Panc1 (cell line): Measurements from ENCODE around the gene HLA-DPB1. TPM values are rescaled to one million over a fixed set of nuclear protein-coding genes. Genes with fewer than 3 reads are reported as not detected.

Source experiments
- ATAC-seq: fragments of 200-7000 bp; cut with Tn5 transposase; 2 replicates; pipeline ENCODE4 v1.9.1; 2020; ENCODE audit warnings: mild to moderate bottlenecking, moderate library complexity
- BruUV-seq: library from RNA; stranded (reverse); fragments of 400-500 nt; replicated peaks from 2 replicates; lab custom pipeline; 2021; lab: Mats Ljungman, UMichigan
- CTCF ChIA-PET: fragments of 300-600 bp; sonication (Branson Sonifier 250); formaldehyde crosslinking; loops from one replicate; lab custom pipeline; 2022; ENCODE audit warnings: antibody characterized with exemption; lab: Charles Lee
- POLR2A ChIA-PET: fragments of 300-600 bp; sonication (Branson Sonifier 250); formaldehyde crosslinking; loops from one replicate; lab custom pipeline; 2022; ENCODE audit warnings: antibody characterized with exemption; lab: Charles Lee
- DNase-seq: peaks from one replicate; pipeline ENCODE4 v3.0.0-alpha.2; 2010; ENCODE audit warnings: low read depth, low spot score
- H3K27ac ChIP-seq: 2 replicates; pipeline ENCODE4 v1.5.1; 2011; ENCODE audit warnings: mild to moderate bottlenecking, low read length, inconsistent platforms
- H3K27me3 ChIP-seq: fragments of 200-500 bp; sonication (Bioruptor generic); 2 replicates; pipeline ENCODE4 v1.6.0; 2014; ENCODE audit warnings: low read length, inconsistent platforms; ENCODE audit not compliant: control insufficient read depth, insufficient read depth
- H3K36me3 ChIP-seq: fragments of 200-500 bp; sonication (Bioruptor generic); 2 replicates; pipeline ENCODE4 v1.5.1; 2014; ENCODE audit warnings: inconsistent platforms, mild to moderate bottlenecking, low read length, moderate library complexity; ENCODE audit not compliant: control insufficient read depth, insufficient read depth
- H3K4me1 ChIP-seq: 2 replicates; pipeline ENCODE4 v1.5.1; 2011; ENCODE audit warnings: inconsistent platforms, mild to moderate bottlenecking, low read length, moderate library complexity; ENCODE audit not compliant: control insufficient read depth, insufficient read depth
- H3K4me3 ChIP-seq, 2 experiments: 2 replicates each; pipeline ENCODE4 v1.5.1; 2011 to 2012; ENCODE audit warnings: low read depth in 2 of 2, low read length in 2 of 2, mild to moderate bottlenecking in 2 of 2, inconsistent platforms in 1 of 2, moderate library complexity in 1 of 2
- H3K9me3 ChIP-seq: fragments of 200-500 bp; sonication (Bioruptor generic); 2 replicates; pipeline ENCODE4 v1.5.1; 2014; ENCODE audit warnings: low read depth, mild to moderate bottlenecking, inconsistent platforms, low read length, moderate library complexity; ENCODE audit not compliant: control insufficient read depth, insufficient read depth
- CTCF ChIP-seq: fragments of 450-650 bp; IDR thresholded peaks from 2 replicates; pipeline ENCODE4 v1.5.1; 2017; ENCODE audit warnings: mild to moderate bottlenecking
- POLR2AphosphoS5 ChIP-seq: IDR thresholded peaks from 2 replicates; pipeline ENCODE4 v1.6.1; 2012; ENCODE audit warnings: mild to moderate bottlenecking, low read depth, low read length, moderate library complexity
- REST ChIP-seq, 2 experiments: IDR thresholded peaks; 2 replicates each; pipeline ENCODE4 v1.6.1; 2011 to 2012; ENCODE audit warnings: low read depth in 2 of 2, control low read depth in 1 of 2, low read length in 1 of 2, mild to moderate bottlenecking in 1 of 2, moderate library complexity in 1 of 2; ENCODE audit not compliant: insufficient read depth in 1 of 2
- SIN3A ChIP-seq: IDR thresholded peaks from 2 replicates; pipeline ENCODE4 v1.6.1; 2012; ENCODE audit warnings: low read depth, mild to moderate bottlenecking, low read length, moderate library complexity, borderline replicate concordance; ENCODE audit not compliant: insufficient read depth
- TCF7L2 ChIP-seq: IDR thresholded peaks from 2 replicates; pipeline ENCODE4 v1.6.1; 2011; ENCODE audit warnings: mild to moderate bottlenecking, low read depth, low read length, inconsistent platforms
- in situ Hi-C: cut with HindIII; loops from 2 replicates; pipeline ENCODE4 v1.10.0; 2016; ENCODE audit warnings: low sequenced_read_pairs, low pct_unique_long_range_greater_than_20kb
- intact Hi-C: fragments of 100-400 bp; cut with micrococcal nuclease; formaldehyde crosslinking; loops from one replicate; pipeline ENCODE4 v1.10.0; 2022; ENCODE audit not compliant: unreplicated experiment
- total RNA-seq: library from RNA; stranded (reverse); gene quantifications from one replicate; pipeline ENCODE4 v1.2.1, GENCODE V29; 2021; ENCODE audit not compliant: unreplicated experiment

The HLA-DPB1 gene
- total RNA-seq, 1 experiment from 2014 or later, result 0.64 TPM

- H3K4me1 ChIP-seq, result no peaks in the 10 kb centered on the region
- DNase-seq (no peak), ATAC-seq (no peak)
- TF ChIP-seq REST (IDR thresholded peaks at IDR 0.05; ENCODE audit: insufficient read depth in 1 of 2, low read depth in 2 of 2, low read length in 1 of 2), result no peak
- no peak for TF ChIP-seq POLR2AphosphoS5
- no peak for TF ChIP-seq CTCF
- TF ChIP-seq TCF7L2, result no peak
- TF ChIP-seq SIN3A, result no peak
- no TSS peak for BruUV-seq
- no peaks in the 10 kb centered on the region for H3K9me3 ChIP-seq
- H3K27ac ChIP-seq, result no peak overlapping the region
- H3K27me3 ChIP-seq, result peaks cover 18% of the 10 kb centered on the region
- POLR2A ChIA-PET, result interaction anchor here (0.6 kb wide), 1 partner anchor 176 kb away, joined by 4 read pairs; no protein-coding TSS in a partner anchor
- no peaks in the 10 kb centered on the region for H3K36me3 ChIP-seq
- CTCF ChIA-PET, result no interaction called here
- intact Hi-C loops, result no loop called here
- in situ Hi-C loops, result no loop called here
- no peak overlapping the region for H3K4me3 ChIP-seq
Measured at GRCh38 chr6:33036535-33036934, 39.3 kb upstream of the HLA-DPB1 start.

- Histone ChIP-seq H3K36me3 (no peaks in the 10 kb centered on the region), H3K27ac (no peak overlapping the region), H3K27me3 (0 out of 2 replicates have a peak, but pooled peaks cover 6% of the 10 kb centered on the region), H3K4me3 (no peak overlapping the region), H3K4me1 (no peaks in the 10 kb centered on the region), H3K9me3 (no peaks in the 10 kb centered on the region)
- ATAC-seq, result no peak
- in situ Hi-C loops (no loop called here), intact Hi-C loops (no loop called here)
- TF ChIP-seq REST (IDR thresholded peaks at IDR 0.05; ENCODE audit: insufficient read depth in 1 of 2, low read depth in 2 of 2, low read length in 1 of 2) (no peak), TCF7L2 (no peak), CTCF (no peak), POLR2AphosphoS5 (no peak), SIN3A (no peak)
- DNase-seq, result no peak
- ChIA-PET POLR2A (no interaction called here), CTCF (no interaction called here)
- no TSS peak for BruUV-seq
Measured at GRCh38 chr6:33040157-33040556, 35.6 kb upstream of the HLA-DPB1 start.
